K562 (cell line): Measurements from ENCODE around the gene BCL11A.

Experiments used
- ETV6 ChIP-seq, 3 experiments: fragments of 150-350 bp in 1 of 3; sonication (generic) in 1 of 3; formaldehyde crosslinking in 1 of 3; IDR thresholded peaks; 2 replicates each; pipeline versions ENCODE4 v1.6.1 to v1.8.0; 2014 to 2022; ENCODE audit warnings: borderline replicate concordance in 2 of 3, low read depth in 2 of 3, antibody characterized with exemption in 1 of 3, low read length in 1 of 3, mild to moderate bottlenecking in 1 of 3, missing genetic modification reagents in 1 of 3
- POLR2A ChIP-seq: fragments of 450-650 bp; conservative IDR thresholded peaks from 2 replicates; pipeline ENCODE4 v1.6.1; 2016
- ZNF354B ChIP-seq: fragments of 250-450 bp; sonication (Bioruptor Pico); IDR thresholded peaks from 2 replicates; pipeline ENCODE4 v1.4.0; 2020
- TF ChIP-seq, protein P1 (sequence below), 3 experiments: IDR thresholded peaks in 2 of 3; conservative IDR thresholded peaks in 1 of 3; 2 replicates each; pipeline ENCODE4 v1.5.1; 2011 to 2012; ENCODE audit warnings: low read length in 3 of 3, mild to moderate bottlenecking in 3 of 3, control low read depth in 2 of 3, improper control_type of control experiment in 1 of 3, inconsistent platforms in 1 of 3, low read depth in 1 of 3, mixed read lengths in 1 of 3, moderate library complexity in 1 of 3; ENCODE audit not compliant: insufficient read depth in 2 of 3
- TF ChIP-seq, protein P2 (sequence below): sonication (generic); formaldehyde crosslinking; IDR thresholded peaks from 2 replicates; pipeline ENCODE4 v1.9.0; 2022; ENCODE audit warnings: mild to moderate bottlenecking, missing genetic modification reagents

DNA sequence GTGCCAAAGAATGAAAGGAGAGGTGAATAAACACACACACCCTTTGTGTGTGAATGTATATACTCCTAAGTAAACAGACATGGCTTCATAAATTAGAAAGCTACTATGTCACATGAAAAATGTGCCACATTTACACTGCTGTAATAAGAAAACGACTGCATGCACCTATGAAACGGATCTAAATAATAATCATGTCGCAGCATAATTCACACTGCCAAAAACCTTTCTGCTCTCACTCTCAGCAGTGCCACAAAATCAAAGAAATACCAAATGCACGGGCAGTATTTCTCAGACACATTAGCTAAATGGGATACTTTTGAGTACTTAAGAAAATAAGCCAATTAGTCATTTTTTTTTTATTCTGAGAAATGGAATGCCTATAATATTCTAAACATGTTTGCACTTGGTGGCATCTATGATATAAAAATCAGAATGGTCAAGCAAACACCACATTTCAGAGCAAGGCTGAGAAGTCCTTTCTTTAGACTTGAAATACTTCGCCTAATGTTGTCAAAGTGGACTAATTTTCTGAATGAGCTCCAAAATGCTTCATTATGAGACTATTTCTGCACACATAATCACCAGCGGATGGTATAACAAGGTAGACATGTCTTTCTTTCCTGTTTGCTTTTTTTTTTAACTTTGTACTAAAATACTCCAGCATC, 6.6 kb downstream of the BCL11A start:
- TF ChIP-seq, protein P1, sequence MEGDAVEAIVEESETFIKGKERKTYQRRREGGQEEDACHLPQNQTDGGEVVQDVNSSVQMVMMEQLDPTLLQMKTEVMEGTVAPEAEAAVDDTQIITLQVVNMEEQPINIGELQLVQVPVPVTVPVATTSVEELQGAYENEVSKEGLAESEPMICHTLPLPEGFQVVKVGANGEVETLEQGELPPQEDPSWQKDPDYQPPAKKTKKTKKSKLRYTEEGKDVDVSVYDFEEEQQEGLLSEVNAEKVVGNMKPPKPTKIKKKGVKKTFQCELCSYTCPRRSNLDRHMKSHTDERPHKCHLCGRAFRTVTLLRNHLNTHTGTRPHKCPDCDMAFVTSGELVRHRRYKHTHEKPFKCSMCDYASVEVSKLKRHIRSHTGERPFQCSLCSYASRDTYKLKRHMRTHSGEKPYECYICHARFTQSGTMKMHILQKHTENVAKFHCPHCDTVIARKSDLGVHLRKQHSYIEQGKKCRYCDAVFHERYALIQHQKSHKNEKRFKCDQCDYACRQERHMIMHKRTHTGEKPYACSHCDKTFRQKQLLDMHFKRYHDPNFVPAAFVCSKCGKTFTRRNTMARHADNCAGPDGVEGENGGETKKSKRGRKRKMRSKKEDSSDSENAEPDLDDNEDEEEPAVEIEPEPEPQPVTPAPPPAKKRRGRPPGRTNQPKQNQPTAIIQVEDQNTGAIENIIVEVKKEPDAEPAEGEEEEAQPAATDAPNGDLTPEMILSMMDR (IDR thresholded peaks at IDR 0.05 in 2 of 3, conservative IDR thresholded peaks at IDR 0.05 in 1 of 3; ENCODE audit: insufficient read depth in 2 of 3, low read depth in 1 of 3, low read length in 3 of 3), result no peak
- TF ChIP-seq ZNF354B, result no peak
- TF ChIP-seq, protein P2, sequence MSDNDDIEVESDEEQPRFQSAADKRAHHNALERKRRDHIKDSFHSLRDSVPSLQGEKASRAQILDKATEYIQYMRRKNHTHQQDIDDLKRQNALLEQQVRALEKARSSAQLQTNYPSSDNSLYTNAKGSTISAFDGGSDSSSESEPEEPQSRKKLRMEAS (CRISPR knock-in tag), result no peak
- TF ChIP-seq POLR2A, result no peak
- TF ChIP-seq ETV6 (IDR thresholded peaks at IDR 0.05; ENCODE audit: borderline replicate concordance in 1 of 2, low read depth in 2 of 2, low read length in 1 of 2), result no peak
- TF ChIP-seq ETV6 (CRISPR knock-in tag; IDR thresholded peaks at IDR 0.05; ENCODE audit: borderline replicate concordance), result no peak
